ENCODE measurements around the gene CD55.

Gene CD55

GRCh38 chr1:207282058-207282457 lies 39.4 kb upstream of the CD55 start:
- TF ChIP-seq CTCF (IDR thresholded peaks at IDR 0.05; ENCODE audit: insufficient read depth, low read length, missing control alignments) = no peak
- ChIA-PET POLR2A (no interaction called here), CTCF (no interaction called here)
- DNase-seq (ENCODE audit: low read depth, low spot score) = no peak
- no peak overlapping the region for H3K4me3 ChIP-seq (ENCODE audit: low read depth, low read length)

GRCh38 chr1:207282496-207283380 lies 38.7 kb upstream of the CD55 start:
- H3K4me3 ChIP-seq (ENCODE audit: low read depth, low read length) = no peak overlapping the region
- POLR2A ChIA-PET = no interaction called here
- CTCF ChIA-PET = no interaction called here
- TF ChIP-seq CTCF (IDR thresholded peaks at IDR 0.05; ENCODE audit: insufficient read depth, low read length, missing control alignments) = no peak
- DNase-seq (ENCODE audit: low read depth, low spot score) = no peak

GRCh38 chr1:207283421-207283820 lies 38.1 kb upstream of the CD55 start:
- ChIA-PET CTCF (no interaction called here), POLR2A (no interaction called here)
- no peak for TF ChIP-seq CTCF (IDR thresholded peaks at IDR 0.05; ENCODE audit: insufficient read depth, low read length, missing control alignments)
- no peak overlapping the region for H3K4me3 ChIP-seq (ENCODE audit: low read depth, low read length)
- DNase-seq (ENCODE audit: low read depth, low spot score) = no peak

GRCh38 chr1:207284209-207284897 lies 37.1 kb upstream of the CD55 start:
- no peak for DNase-seq (ENCODE audit: low read depth, low spot score)
- POLR2A ChIA-PET = no interaction called here
- CTCF ChIA-PET = no interaction called here
- no peak overlapping the region for H3K4me3 ChIP-seq (ENCODE audit: low read depth, low read length)
- TF ChIP-seq CTCF (IDR thresholded peaks at IDR 0.05; ENCODE audit: insufficient read depth, low read length, missing control alignments) = no peak

GRCh38 chr1:207286786-207287468 lies 34.6 kb upstream of the CD55 start:
- CTCF ChIA-PET = no interaction called here
- no peak for DNase-seq (ENCODE audit: low read depth, low spot score)
- POLR2A ChIA-PET = interaction anchor here (0.7 kb wide), 1 partner anchor 34 kb away, joined by 3 read pairs; no protein-coding TSS in a partner anchor

More at GRCh38 chr1:207286786-207287468, 34.6 kb upstream of the CD55 start:
- no peak for TF ChIP-seq CTCF (IDR thresholded peaks at IDR 0.05; ENCODE audit: insufficient read depth, low read length, missing control alignments)
- H3K4me3 ChIP-seq (ENCODE audit: low read depth, low read length) = no peak overlapping the region

All from AG04449 (cell line).